Transverse colon (tissue), 4 donors: Measurements from ENCODE around the gene UBD.

Source experiments
- EP300 ChIP-seq: sonication (generic); formaldehyde crosslinking; IDR thresholded peaks from one replicate; pipeline ENCODE4 v1.6.1; 2017; ENCODE audit warnings: antibody characterized with exemption, low read depth
- POLR2A ChIP-seq: fragments of 450-650 bp; IDR thresholded peaks from one replicate; pipeline ENCODE4 v1.6.1; 2016; ENCODE audit warnings: antibody characterized with exemption, mild to moderate bottlenecking, moderate library complexity
- POLR2AphosphoS5 ChIP-seq, 3 donors: sonication (generic); formaldehyde crosslinking; IDR thresholded peaks; one replicate each; pipeline ENCODE4 v1.6.1; 2016; ENCODE audit warnings: antibody characterized with exemption in 3 of 3
- TF ChIP-seq, protein P1 (sequence below), 5 experiments: fragments of 200-600 bp in 3 of 5; fragments of 450-650 bp in 2 of 5; sonication (generic) in 3 of 5; IDR thresholded peaks; 1 replicate in 2 of 5; 2 replicates in 3 of 5; pipeline ENCODE4 v1.5.1; 2016 to 2017; ENCODE audit warnings: antibody characterized with exemption in 5 of 5, inconsistent platforms in 3 of 5, mild to moderate bottlenecking in 2 of 5, moderate library complexity in 1 of 5

DNA sequence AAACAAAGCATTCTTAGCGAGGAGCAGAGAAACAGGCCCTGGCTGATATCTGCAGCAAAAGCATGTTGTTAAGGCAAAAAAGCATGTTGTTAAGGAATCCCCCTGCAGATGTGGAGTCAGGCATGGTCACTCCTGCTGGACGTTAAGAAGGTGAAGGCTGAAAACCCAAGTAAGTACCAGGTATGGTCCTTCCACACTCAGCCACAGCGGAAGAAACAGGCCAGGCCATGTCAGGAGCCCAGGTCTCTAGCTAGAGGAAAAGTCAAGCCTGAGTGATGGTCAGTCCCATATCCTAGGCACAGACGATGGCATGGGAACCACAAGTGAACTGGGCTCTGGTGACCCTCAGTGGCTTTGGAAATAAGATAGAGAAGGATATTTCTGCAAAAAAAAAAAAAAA lies 39.3 kb downstream of the UBD start:
- TF ChIP-seq, protein P1, sequence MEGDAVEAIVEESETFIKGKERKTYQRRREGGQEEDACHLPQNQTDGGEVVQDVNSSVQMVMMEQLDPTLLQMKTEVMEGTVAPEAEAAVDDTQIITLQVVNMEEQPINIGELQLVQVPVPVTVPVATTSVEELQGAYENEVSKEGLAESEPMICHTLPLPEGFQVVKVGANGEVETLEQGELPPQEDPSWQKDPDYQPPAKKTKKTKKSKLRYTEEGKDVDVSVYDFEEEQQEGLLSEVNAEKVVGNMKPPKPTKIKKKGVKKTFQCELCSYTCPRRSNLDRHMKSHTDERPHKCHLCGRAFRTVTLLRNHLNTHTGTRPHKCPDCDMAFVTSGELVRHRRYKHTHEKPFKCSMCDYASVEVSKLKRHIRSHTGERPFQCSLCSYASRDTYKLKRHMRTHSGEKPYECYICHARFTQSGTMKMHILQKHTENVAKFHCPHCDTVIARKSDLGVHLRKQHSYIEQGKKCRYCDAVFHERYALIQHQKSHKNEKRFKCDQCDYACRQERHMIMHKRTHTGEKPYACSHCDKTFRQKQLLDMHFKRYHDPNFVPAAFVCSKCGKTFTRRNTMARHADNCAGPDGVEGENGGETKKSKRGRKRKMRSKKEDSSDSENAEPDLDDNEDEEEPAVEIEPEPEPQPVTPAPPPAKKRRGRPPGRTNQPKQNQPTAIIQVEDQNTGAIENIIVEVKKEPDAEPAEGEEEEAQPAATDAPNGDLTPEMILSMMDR (IDR thresholded peaks at IDR 0.05) = no peak
- no peak for TF ChIP-seq POLR2AphosphoS5 (IDR thresholded peaks at IDR 0.05)
- no peak for TF ChIP-seq POLR2A
- TF ChIP-seq EP300 = no peak
